K562 (cell line): ENCODE results near the gene VSIG2. TPM values are rescaled to one million over a fixed set of nuclear protein-coding genes. Genes with fewer than 3 reads are reported as not detected.

Experiments used
- ATAC-seq: fragments of 200-7000 bp; cut with Tn5 transposase; 3 replicates; pipeline ENCODE4 v1.9.1; 2020; ENCODE audit warnings: moderate library complexity
- BruUV-seq: library from RNA; stranded (reverse); fragments of 400-500 nt; replicated peaks from 2 replicates; lab custom pipeline; 2021; lab: Mats Ljungman, UMichigan
- CTCF ChIA-PET: fragments of 300-600 bp; formaldehyde crosslinking; extraction: SDS; loops from one replicate; lab custom pipeline; 2021; ENCODE audit warnings: low intra/inter-chr PET ratio; lab: Yijun Ruan, JAX
- POLR2A ChIA-PET: fragments of 300-600, 350-650 bp; sonication (Branson Sonifier 250); formaldehyde crosslinking; extraction: SDS; loops from one replicate; lab custom pipeline; 2021; ENCODE audit warnings: antibody characterized with exemption, inconsistent platforms; lab: Yijun Ruan, JAX
- DNase-seq, 4 experiments: peaks; one replicate each; pipeline versions ENCODE4 v3.0.0 to v3.0.0-alpha.2; 2011 to 2018; ENCODE audit warnings: low spot score in 3 of 4, mixed read lengths in 3 of 4; ENCODE audit errors: extremely low read depth in 1 of 4
- FAIRE-seq: peaks from 2 replicates; lab custom pipeline; 2011; peaks lifted over from hg19 to GRCh38; lab: Jason Lieb, UNC
- H2AFZ ChIP-seq: 2 replicates; pipeline ENCODE4 v1.6.0; 2011; ENCODE audit warnings: low read depth, low read length, control low read depth, inconsistent platforms
- H3K27ac ChIP-seq: fragments of 200-600 bp; 3 replicates; pipeline ENCODE4 v1.8.0; 2011; ENCODE audit warnings: low read depth, mild to moderate bottlenecking, control low read depth, inconsistent platforms, low read length, moderate library complexity, mixed read lengths; ENCODE audit errors: extremely low read depth
- H3K27me3 ChIP-seq, 2 experiments: fragments of 300-600 bp in 1 of 2; 2 replicates in 1 of 2; 3 replicates in 1 of 2; pipeline versions ENCODE4 v1.6.0 to v1.8.0; 2011; ENCODE audit warnings: inconsistent platforms in 2 of 2, low read length in 2 of 2, mild to moderate bottlenecking in 1 of 2, mixed read lengths in 1 of 2, moderate library complexity in 1 of 2; ENCODE audit not compliant: control insufficient read depth in 2 of 2, insufficient read depth in 2 of 2
- H3K36me3 ChIP-seq: fragments of 300-600 bp; 3 replicates; pipeline ENCODE4 v1.8.0; 2011; ENCODE audit warnings: mild to moderate bottlenecking, low read length, inconsistent platforms; ENCODE audit not compliant: control insufficient read depth, insufficient read depth
- H3K4me1 ChIP-seq, 2 experiments: fragments of 200-600 bp in 1 of 2; replicated peaks in 1 of 2; 2 replicates in 1 of 2; 3 replicates in 1 of 2; pipeline versions ENCODE4 v1.5.1 to v1.8.0; 2011; ENCODE audit warnings: inconsistent platforms in 2 of 2, low read length in 2 of 2, mild to moderate bottlenecking in 1 of 2, mixed read lengths in 1 of 2, moderate library complexity in 1 of 2; ENCODE audit not compliant: control insufficient read depth in 2 of 2, insufficient read depth in 2 of 2
- H3K4me2 ChIP-seq: 2 replicates; pipeline ENCODE4 v1.6.1; 2011; ENCODE audit warnings: low read length, control low read depth, inconsistent platforms, mixed read lengths; ENCODE audit not compliant: insufficient read depth
- H3K4me3 ChIP-seq: fragments of 200-600 bp; sonication (generic), shearing (Covaris generic); 2 replicates; pipeline ENCODE4 v1.5.1; 2016; ENCODE audit warnings: control low read depth, inconsistent platforms
- H3K79me2 ChIP-seq: fragments of 200-600 bp; 3 replicates; pipeline ENCODE4 v1.8.0; 2011; ENCODE audit warnings: low read length, inconsistent platforms; ENCODE audit not compliant: control insufficient read depth, insufficient read depth
- H3K9ac ChIP-seq, 2 experiments: 2 replicates each; pipeline versions ENCODE4 v1.6.0 to v1.6.1; 2011; ENCODE audit warnings: low read depth in 2 of 2, low read length in 2 of 2, control low read depth in 1 of 2, inconsistent platforms in 1 of 2, mild to moderate bottlenecking in 1 of 2, mixed read lengths in 1 of 2; ENCODE audit not compliant: insufficient read depth in 1 of 2
- H3K9me1 ChIP-seq: one replicate; pipeline ENCODE4 v1.6.0; 2011; ENCODE audit warnings: inconsistent platforms, mild to moderate bottlenecking, low read length, moderate library complexity; ENCODE audit not compliant: control insufficient read depth, insufficient read depth
- H3K9me3 ChIP-seq: replicated peaks from 2 replicates; pipeline ENCODE4 v1.5.1; 2011; ENCODE audit warnings: low read depth, low read length, inconsistent platforms; ENCODE audit not compliant: control insufficient read depth, insufficient read depth
- H4K20me1 ChIP-seq: replicated peaks from 2 replicates; pipeline ENCODE4 v1.6.1; 2011; ENCODE audit warnings: low read length, inconsistent platforms, mixed read lengths; ENCODE audit not compliant: control insufficient read depth, insufficient read depth
- ADNP ChIP-seq: fragments of 200-800 bp; sonication (Bioruptor generic); IDR thresholded peaks from 2 replicates; pipeline ENCODE4 v1.6.1; 2016; ENCODE audit warnings: missing genetic modification characterization, missing compliant biosample characterization
- CHD2 ChIP-seq: IDR thresholded peaks from 2 replicates; pipeline ENCODE4 v1.6.1; 2011; ENCODE audit warnings: low read depth, low read length
- CREB1 ChIP-seq, 2 experiments: sonication (generic) in 1 of 2; formaldehyde crosslinking in 1 of 2; IDR thresholded peaks; 2 replicates each; pipeline versions ENCODE4 v1.6.1 to v1.8.0; 2012 to 2022; ENCODE audit warnings: inconsistent platforms in 1 of 2, mild to moderate bottlenecking in 1 of 2, missing genetic modification reagents in 1 of 2, moderate library complexity in 1 of 2
- ETS1 ChIP-seq: conservative IDR thresholded peaks from 2 replicates; pipeline ENCODE4 v1.6.1; 2011; ENCODE audit warnings: low read depth, mild to moderate bottlenecking, low read length; ENCODE audit not compliant: control insufficient read depth
- GATAD2A ChIP-seq: fragments of 450-650 bp; IDR thresholded peaks from 2 replicates; pipeline ENCODE4 v1.6.1; 2017
- GTF2E2 ChIP-seq: fragments of 200-800 bp; sonication (Bioruptor generic); IDR thresholded peaks from 2 replicates; pipeline ENCODE4 v1.6.1; 2016; ENCODE audit warnings: missing genetic modification characterization, missing compliant biosample characterization
- HDAC1 ChIP-seq, 2 experiments: fragments of 450-650 bp; IDR thresholded peaks; 2 replicates each; pipeline ENCODE4 v1.6.1; 2016 to 2017; ENCODE audit warnings: inconsistent platforms in 1 of 2, mild to moderate bottlenecking in 1 of 2, moderate library complexity in 1 of 2
- ID3 ChIP-seq, 2 experiments: fragments of 250-450 bp in 1 of 2; fragments of 450-650 bp in 1 of 2; sonication (Bioruptor Pico) in 1 of 2; IDR thresholded peaks; 2 replicates each; pipeline versions ENCODE4 v1.6.1 to v1.8.0; 2016 to 2021; ENCODE audit warnings: mild to moderate bottlenecking in 2 of 2, moderate library complexity in 2 of 2, missing compliant biosample characterization in 1 of 2, missing genetic modification characterization in 1 of 2
- MAX ChIP-seq: sonication (generic); formaldehyde crosslinking; IDR thresholded peaks from 2 replicates; pipeline ENCODE4 v1.9.0; 2022; ENCODE audit warnings: mild to moderate bottlenecking, missing genetic modification reagents
- NR0B1 ChIP-seq: fragments of 450-650 bp; IDR thresholded peaks from one replicate; pipeline ENCODE4 v1.6.1; 2018; ENCODE audit warnings: mild to moderate bottlenecking, moderate library complexity; ENCODE audit not compliant: partially characterized antibody
- NR2C1 ChIP-seq, 2 experiments: fragments of 450-650 bp; IDR thresholded peaks; 2 replicates each; pipeline ENCODE4 v1.6.1; 2017; ENCODE audit warnings: mild to moderate bottlenecking in 2 of 2, antibody characterized with exemption in 1 of 2, inconsistent platforms in 1 of 2, missing compliant biosample characterization in 1 of 2, missing genetic modification characterization in 1 of 2
- NR2C2 ChIP-seq, 2 experiments: fragments of 200-800 bp in 1 of 2; sonication (Bioruptor generic) in 1 of 2; sonication (generic) in 1 of 2; formaldehyde crosslinking in 1 of 2; IDR thresholded peaks; 2 replicates each; pipeline versions ENCODE4 v1.6.1 to v1.8.0; 2016 to 2022; ENCODE audit warnings: mild to moderate bottlenecking in 1 of 2, missing compliant biosample characterization in 1 of 2, missing genetic modification characterization in 1 of 2, missing genetic modification reagents in 1 of 2
- RFX5 ChIP-seq: IDR thresholded peaks from 2 replicates; pipeline ENCODE4 v1.6.1; 2011; ENCODE audit warnings: low read depth, mild to moderate bottlenecking, improper control_type of control experiment, low read length
- SRF ChIP-seq, 2 experiments: fragments of 250-450, 450-650 bp in 1 of 2; sonication (Bioruptor Pico) in 1 of 2; sonication (generic) in 1 of 2; formaldehyde crosslinking; IDR thresholded peaks; 2 replicates each; pipeline versions ENCODE4 v1.5.0 to v1.5.1; 2020 to 2022; ENCODE audit warnings: mild to moderate bottlenecking in 1 of 2, missing genetic modification reagents in 1 of 2
- TRIM28 ChIP-seq: fragments of 450-650 bp; IDR thresholded peaks from 2 replicates; pipeline ENCODE4 v1.6.1; 2017
- ZNF408 ChIP-seq: fragments of 250-450 bp; sonication (Bioruptor Pico); IDR thresholded peaks from 2 replicates; pipeline ENCODE4 v1.4.0; 2020; ENCODE audit warnings: low read depth, mild to moderate bottlenecking, moderate library complexity
- WGBS: fragments of 100-300 bp; shearing (Covaris generic); methylation state at CpG from one replicate; pipeline ENCODE4 v1.1.6; 2016; ENCODE audit warnings: low coverage, mixed read lengths; ENCODE audit not compliant: insufficient coverage; ENCODE audit errors: missing lambda C conversion rate; 5-methylcytosine and 5-hydroxymethylcytosine counted together
- in situ Hi-C: fragments of 300-500 bp; cut with MboI; formaldehyde crosslinking; loops from 4 replicates; pipeline ENCODE4 v1.15.0; 2018; ENCODE audit warnings: inconsistent platforms, mixed read lengths
- intact Hi-C: fragments of 100-400 bp; cut with micrococcal nuclease; formaldehyde crosslinking; loops from 2 replicates; pipeline ENCODE4 v1.14.2; 2022
- polyA plus RNA-seq, 8 experiments: library from polyadenylated mRNA; depleted of rRNA in 4 of 8; stranded (reverse) in 5 of 8; unstranded in 3 of 8; fragments of >200 nt; fragmentation: Nextera tagmentation in 2 of 8; fragmentation: Illumina TruSeq in 1 of 8; extraction: Ambion mirVana in 2 of 8; extraction: Trizol in 1 of 8; gene quantifications; 2 replicates each; pipeline versions ENCODE4 v1.2.1 to v1.2.3, GENCODE V29; 2011 to 2014; ENCODE audit warnings: inconsistent platforms in 1 of 8, missing spikeins in 1 of 8
- total RNA-seq, 7 experiments: library from RNA; depleted of rRNA in 6 of 7; stranded (reverse); fragments of >200 nt in 6 of 7; fragmentation: Illumina TruSeq in 2 of 7; extraction: Trizol in 2 of 7; gene quantifications; 2 replicates each; pipeline versions ENCODE4 v1.2.1 to v1.2.3, GENCODE V29; 2011 to 2021; ENCODE audit warnings: low replicate concordance in 1 of 7

VSIG2 gene
- total and polyA plus RNA-seq, 9 of the 15 experiments (the other 6 are each of a cell fraction or from before 2014, with no cell fraction given), result not detected

GRCh38 chr11:124717421-124717785, 34.7 kb downstream of the VSIG2 start (continued):
- no peak for TF ChIP-seq HDAC1 (IDR thresholded peaks at IDR 0.05)
- TF ChIP-seq CREB1 (IDR thresholded peaks at IDR 0.05), result no peak
- no peak for TF ChIP-seq CREB1 (CRISPR knock-in tag; IDR thresholded peaks at IDR 0.05)
- TF ChIP-seq RFX5, result no peak
- no peak for TF ChIP-seq ZNF408 (CRISPR knock-in tag)
- TF ChIP-seq TRIM28, result no peak
- no peak for TF ChIP-seq SRF (CRISPR knock-in tag; IDR thresholded peaks at IDR 0.05)
- TF ChIP-seq GTF2E2 (tag), result no peak
- TF ChIP-seq, all 486 proteins: peak for 0

GRCh38 chr11:124716591-124716990, 35.5 kb downstream of the VSIG2 start:
- no peak for FAIRE-seq
- TF ChIP-seq ADNP (tag) (no peak), NR2C2 (CRISPR knock-in tag; IDR thresholded peaks at IDR 0.05) (no peak), NR2C2 (tag; IDR thresholded peaks at IDR 0.05) (no peak), ETS1 (no peak), CHD2 (no peak), MAX (CRISPR knock-in tag) (no peak), NR2C1 (IDR thresholded peaks at IDR 0.05) (no peak), NR2C1 (tag; IDR thresholded peaks at IDR 0.05) (no peak), GATAD2A (no peak), NR0B1 (no peak), ID3 (CRISPR knock-in tag; IDR thresholded peaks at IDR 0.05) (no peak), ID3 (tag; IDR thresholded peaks at IDR 0.05) (no peak)
- Histone ChIP-seq H3K9me3 (no peaks in the 10 kb centered on the region), H3K27ac (no peak overlapping the region), H3K4me1 (peaks cover 0 to 7% of the 10 kb centered on the region in 2 experiments; a peak in 1 of 5 replicates), H3K27me3 (peaks cover 50 to 52% of the 10 kb centered on the region in 2 experiments), H3K4me3 (no peak overlapping the region), H4K20me1 (no peaks in the 10 kb centered on the region), H3K9ac (no peak overlapping the region), H3K4me2 (no peak overlapping the region), H3K36me3 (no peaks in the 10 kb centered on the region), H3K9me1 (no peaks in the 10 kb centered on the region), H3K79me2 (no peaks in the 10 kb centered on the region), H2AFZ (no peak overlapping the region)
- ChIA-PET POLR2A (no interaction called here), CTCF (no interaction called here)
- WGBS, result 0% methylated on average over 3 of the region's 3 CpGs
- in situ Hi-C loops, result no loop called here
- intact Hi-C loops, result no loop called here
- ATAC-seq, result no peak
- BruUV-seq, result no TSS peak
- no peak for DNase-seq
